Right atrium auricular region (tissue), 2 donors: Measurements from ENCODE around the gene TCF25. TPM values are rescaled to one million over a fixed set of nuclear protein-coding genes. Genes with fewer than 3 reads are reported as not detected.

Experiments
- DNase-seq: peaks from one replicate; pipeline ENCODE4 v3.0.0-alpha.2; 2019; ENCODE audit warnings: low spot score
- H3K27ac ChIP-seq, 2 donors: fragments of 200-600 bp; sonication (generic); 1 replicate in 1 of 2; 2 replicates in 1 of 2; pipeline ENCODE4 v1.5.1; 2016 to 2019
- H3K27me3 ChIP-seq, 2 donors: fragments of 200-600 bp; sonication (generic); one replicate each; pipeline versions ENCODE4 v1.5.1 to v1.6.0; 2017 to 2019
- H3K36me3 ChIP-seq: fragments of 200-600 bp; sonication (generic); one replicate; pipeline ENCODE4 v1.5.1; 2016
- H3K4me1 ChIP-seq, 2 donors: fragments of 200-600 bp; sonication (generic); one replicate each; pipeline versions ENCODE4 v1.5.1 to v1.6.0; 2017 to 2019
- H3K4me3 ChIP-seq, 2 donors: fragments of 200-600 bp; sonication (generic); 1 replicate in 1 of 2; 2 replicates in 1 of 2; pipeline ENCODE4 v1.5.1; 2017 to 2019; ENCODE audit warnings: mild to moderate bottlenecking in 1 of 2, moderate library complexity in 1 of 2
- H3K9me3 ChIP-seq, 2 donors: fragments of 200-600 bp; sonication (generic); one replicate each; pipeline ENCODE4 v1.5.1; 2019
- total RNA-seq, 2 donors: library from RNA; depleted of rRNA; stranded (reverse); fragments of >200 nt; gene quantifications; one replicate each; pipeline ENCODE4 v1.1.0, GENCODE V29; 2016
- TF ChIP-seq, protein P1 (sequence below), 2 donors: fragments of 200-600 bp; sonication (generic); IDR thresholded peaks; one replicate each; pipeline ENCODE4 v1.5.1; 2019; ENCODE audit warnings: antibody characterized with exemption in 2 of 2

The TCF25 gene
- total RNA-seq, 2 donors from 2014 or later = 91.8 to 108 TPM

DNA sequence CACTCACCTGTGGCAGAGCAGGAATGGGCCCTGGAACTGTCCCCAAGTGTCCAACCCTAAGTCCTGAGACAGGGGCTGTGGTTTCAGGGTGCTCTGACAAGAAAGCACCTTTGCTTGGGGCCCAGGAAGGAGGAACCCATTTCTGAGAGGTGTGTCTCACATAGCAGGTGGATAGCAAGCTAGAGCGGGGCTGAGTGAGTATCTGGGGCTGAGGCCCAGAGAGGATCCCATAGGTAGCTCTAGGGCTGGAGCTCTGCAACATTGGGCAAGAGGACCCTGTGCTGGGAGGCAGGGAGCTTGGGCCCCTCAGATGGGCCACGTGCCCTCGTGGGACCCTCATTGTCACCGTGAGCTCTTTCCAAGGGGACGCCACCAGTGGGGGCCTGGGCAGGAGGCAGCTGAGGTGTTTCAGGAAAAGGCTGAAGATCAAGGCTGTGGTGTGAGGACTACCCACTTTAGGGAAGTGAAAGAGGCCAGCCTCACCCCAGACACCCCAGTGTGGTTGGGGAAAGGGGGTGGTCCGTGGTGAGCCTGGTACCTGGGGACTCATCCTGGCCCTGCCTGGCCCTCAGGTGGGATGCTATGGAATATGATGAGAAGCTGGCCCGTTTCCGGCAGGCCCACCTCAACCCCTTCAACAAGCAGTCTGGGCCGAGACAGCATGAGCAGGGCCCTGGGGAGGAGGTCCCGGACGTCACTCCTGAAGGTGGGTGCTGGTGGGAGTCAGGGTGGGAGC, 80.4 kb downstream of the TCF25 start:
- no peak for DNase-seq
- Histone ChIP-seq H3K4me3 (no peak overlapping the region), H3K36me3 (peaks cover 24% of the 10 kb centered on the region), H3K4me1 (peaks cover 0 to 8% of the 10 kb centered on the region in 2 donors), H3K9me3 (no peaks in the 10 kb centered on the region), H3K27me3 (no peaks in the 10 kb centered on the region), H3K27ac (no peak overlapping the region)
- TF ChIP-seq, protein P1, sequence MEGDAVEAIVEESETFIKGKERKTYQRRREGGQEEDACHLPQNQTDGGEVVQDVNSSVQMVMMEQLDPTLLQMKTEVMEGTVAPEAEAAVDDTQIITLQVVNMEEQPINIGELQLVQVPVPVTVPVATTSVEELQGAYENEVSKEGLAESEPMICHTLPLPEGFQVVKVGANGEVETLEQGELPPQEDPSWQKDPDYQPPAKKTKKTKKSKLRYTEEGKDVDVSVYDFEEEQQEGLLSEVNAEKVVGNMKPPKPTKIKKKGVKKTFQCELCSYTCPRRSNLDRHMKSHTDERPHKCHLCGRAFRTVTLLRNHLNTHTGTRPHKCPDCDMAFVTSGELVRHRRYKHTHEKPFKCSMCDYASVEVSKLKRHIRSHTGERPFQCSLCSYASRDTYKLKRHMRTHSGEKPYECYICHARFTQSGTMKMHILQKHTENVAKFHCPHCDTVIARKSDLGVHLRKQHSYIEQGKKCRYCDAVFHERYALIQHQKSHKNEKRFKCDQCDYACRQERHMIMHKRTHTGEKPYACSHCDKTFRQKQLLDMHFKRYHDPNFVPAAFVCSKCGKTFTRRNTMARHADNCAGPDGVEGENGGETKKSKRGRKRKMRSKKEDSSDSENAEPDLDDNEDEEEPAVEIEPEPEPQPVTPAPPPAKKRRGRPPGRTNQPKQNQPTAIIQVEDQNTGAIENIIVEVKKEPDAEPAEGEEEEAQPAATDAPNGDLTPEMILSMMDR (IDR thresholded peaks at IDR 0.05) = no peak

DNA sequence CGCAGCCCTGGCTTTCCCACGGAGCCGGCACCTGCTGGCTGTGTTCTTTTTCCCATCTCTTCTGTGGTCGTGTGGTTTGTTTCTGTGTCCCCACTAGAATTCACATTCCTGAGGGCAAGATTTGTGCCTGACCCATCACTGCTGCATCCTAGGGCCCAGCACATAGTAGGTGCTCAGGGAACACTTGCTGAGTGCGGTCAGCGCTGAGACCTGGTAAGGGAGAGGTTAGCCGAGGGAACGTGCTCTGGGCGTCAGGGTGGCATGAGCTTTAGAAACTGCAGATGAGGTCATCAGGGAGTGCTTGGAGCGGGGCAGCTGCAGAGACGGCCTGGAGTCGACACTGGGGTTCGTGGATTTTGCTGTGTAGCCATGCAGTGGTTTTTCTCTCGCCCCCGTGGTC, 81.1 kb downstream of the TCF25 start:
- Histone ChIP-seq H3K9me3 (no peaks in the 10 kb centered on the region), H3K4me3 (no peak overlapping the region), H3K4me1 (peaks cover 0 to 3% of the 10 kb centered on the region in 2 donors), H3K27me3 (no peaks in the 10 kb centered on the region), H3K36me3 (peaks cover 28% of the 10 kb centered on the region), H3K27ac (no peak overlapping the region)
- TF ChIP-seq, protein P1 (IDR thresholded peaks at IDR 0.05) = no peak
- no peak for DNase-seq

DNA sequence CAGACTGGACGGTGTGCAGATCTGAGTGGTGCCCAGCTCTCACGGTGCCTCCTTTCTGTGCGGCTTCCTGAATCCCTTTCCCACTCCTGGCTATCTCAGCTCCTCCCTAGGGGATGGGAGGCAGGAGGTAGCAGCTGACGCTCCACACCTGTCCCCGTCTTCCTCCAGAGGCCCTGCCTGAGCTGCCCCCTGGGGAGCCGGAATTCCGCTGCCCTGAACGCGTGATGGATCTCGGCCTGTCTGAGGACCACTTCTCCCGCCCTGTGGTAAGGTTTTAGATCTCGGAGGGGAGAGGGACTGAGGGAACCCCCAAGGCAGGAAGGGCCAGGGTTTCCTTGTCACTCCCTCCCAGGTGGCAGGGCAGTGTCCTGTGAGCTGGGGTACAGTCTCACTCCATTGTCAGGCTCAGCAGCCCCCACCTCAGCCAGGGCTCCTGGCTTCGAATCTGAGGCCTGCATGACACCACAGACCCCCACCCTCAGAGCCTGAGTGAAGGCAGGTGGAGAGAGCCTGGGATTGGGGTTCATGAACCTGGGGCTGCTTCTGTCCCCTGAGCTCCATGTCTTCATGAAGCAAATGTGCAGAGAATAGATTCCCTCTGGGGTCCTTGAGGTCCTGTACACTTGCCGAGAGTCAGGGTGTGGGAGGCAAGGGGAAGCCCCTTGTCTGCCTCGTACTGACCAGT, 81.8 kb downstream of the TCF25 start:
- H3K4me1 ChIP-seq = no peaks in the 10 kb centered on the region
- TF ChIP-seq, protein P1 (IDR thresholded peaks at IDR 0.05) = no peak
- DNase-seq = no peak
- H3K9me3 ChIP-seq = no peaks in the 10 kb centered on the region
- no peak overlapping the region for H3K4me3 ChIP-seq
- H3K27ac ChIP-seq = no peak overlapping the region
- peaks cover 28% of the 10 kb centered on the region for H3K36me3 ChIP-seq
- H3K27me3 ChIP-seq = no peaks in the 10 kb centered on the region

DNA sequence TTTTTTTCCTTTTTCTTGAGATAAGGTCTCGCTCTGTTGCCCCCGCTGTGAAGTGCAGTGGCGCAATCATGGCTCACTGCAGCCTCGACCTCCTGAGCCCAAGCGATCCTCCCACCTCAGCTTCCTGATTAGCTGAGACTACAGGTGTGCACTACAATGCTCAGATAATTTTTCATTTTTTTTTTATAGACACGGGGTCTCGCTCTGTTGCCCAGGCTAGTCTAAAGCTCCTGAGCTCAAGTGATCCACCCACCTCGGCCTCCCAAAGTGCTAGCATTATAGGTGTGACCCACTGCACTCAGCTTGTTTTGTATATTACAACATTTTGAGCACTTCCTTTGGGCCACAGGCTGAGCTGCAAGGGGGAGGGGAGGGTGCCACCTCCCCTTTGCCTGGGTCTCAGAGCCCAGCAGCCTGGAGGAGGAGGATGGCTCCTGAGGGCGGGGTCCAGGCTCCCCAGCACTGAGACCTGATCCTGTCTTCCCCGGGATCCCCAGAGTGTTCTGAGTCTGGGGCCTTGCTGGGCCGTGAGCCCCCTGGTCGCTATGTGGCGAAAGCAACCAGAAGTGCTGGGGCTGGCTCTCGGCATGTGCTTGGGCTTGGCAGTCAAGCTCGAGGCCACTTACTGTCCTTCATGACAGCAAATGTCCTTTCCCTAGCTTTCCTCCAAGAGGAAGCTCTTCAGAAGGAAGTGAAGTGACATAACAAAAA, 83.3 kb downstream of the TCF25 start:
- H3K4me1 ChIP-seq = no peaks in the 10 kb centered on the region
- H3K4me3 ChIP-seq = no peak overlapping the region
- no peaks in the 10 kb centered on the region for H3K27me3 ChIP-seq
- no peak overlapping the region for H3K27ac ChIP-seq
- no peaks in the 10 kb centered on the region for H3K9me3 ChIP-seq
- H3K36me3 ChIP-seq = peaks cover 34% of the 10 kb centered on the region
- no peak for DNase-seq
- TF ChIP-seq, protein P1 (IDR thresholded peaks at IDR 0.05) = no peak

DNA sequence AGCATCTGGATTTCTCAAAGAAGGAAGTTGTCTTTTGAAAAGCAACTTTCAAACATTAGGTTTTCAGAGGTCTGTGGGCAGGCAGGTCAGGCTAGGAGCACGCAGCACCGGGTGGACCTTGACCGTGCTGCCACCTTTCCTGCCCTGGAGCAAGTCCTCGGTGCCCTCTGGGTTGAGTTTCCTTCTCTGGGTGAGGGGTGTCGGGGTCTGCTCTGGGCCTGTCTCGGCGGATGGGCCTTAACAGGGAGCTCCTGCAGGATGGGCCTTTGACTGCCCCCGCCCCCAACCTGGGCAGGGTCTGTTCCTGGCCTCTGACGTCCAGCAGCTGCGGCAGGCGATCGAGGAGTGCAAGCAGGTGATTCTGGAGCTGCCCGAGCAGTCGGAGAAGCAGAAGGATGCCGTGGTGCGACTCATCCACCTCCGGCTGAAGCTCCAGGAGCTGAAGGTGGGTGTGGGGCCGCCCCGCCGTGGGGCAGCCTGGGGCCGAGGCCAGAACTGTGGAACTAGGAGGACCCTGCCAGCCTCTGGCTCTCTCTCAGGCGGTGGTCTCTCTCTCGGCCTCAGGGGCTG, 83.9 kb downstream of the TCF25 start:
- TF ChIP-seq, protein P1 (IDR thresholded peaks at IDR 0.05) = no peak
- H3K36me3 ChIP-seq = peaks cover 34% of the 10 kb centered on the region
- H3K4me3 ChIP-seq = peak overlapping the region in 1 of 2 donors; percentile 10
- no peaks in the 10 kb centered on the region for H3K9me3 ChIP-seq
- H3K4me1 ChIP-seq = no peaks in the 10 kb centered on the region
- no peak overlapping the region for H3K27ac ChIP-seq
- DNase-seq = no peak
- no peaks in the 10 kb centered on the region for H3K27me3 ChIP-seq
